Measurements from ENCODE around the gene MAJIN.

- TF ChIP-seq ZNF10 (tag by site-specific recombination; IDR thresholded peaks at IDR 0.05) = no peak
- no peak for TF ChIP-seq ZNF558 (tag by site-specific recombination; IDR thresholded peaks at IDR 0.05)
- TF ChIP-seq CTCF (tag by site-specific recombination; IDR thresholded peaks at IDR 0.05) = no peak
- no peak for TF ChIP-seq ZEB2 (tag by site-specific recombination; IDR thresholded peaks at IDR 0.05)
- no peak for TF ChIP-seq ZNF140 (tag by site-specific recombination; IDR thresholded peaks at IDR 0.05)
- no peak for TF ChIP-seq ZNF311 (tag by site-specific recombination; IDR thresholded peaks at IDR 0.05; ENCODE audit: borderline replicate concordance)
Observed at GRCh38 chr11:65017937-65018336, 46.0 kb upstream of the MAJIN start.

Measured in HEK293 (cell line).